GM20431 (cell line): ENCODE data around the gene DCBLD1.

Experiments used
- in situ Hi-C: fragments of 300-500 bp; cut with MseI, MboI; formaldehyde crosslinking; loops from one replicate; pipeline ENCODE4 v1.15.0; 2020; ENCODE audit warnings: low sequenced_read_pairs; ENCODE audit not compliant: unreplicated experiment

Gene DCBLD1

GRCh38 chr6:117550078-117550600 is 67.7 kb downstream of the DCBLD1 start:
- in situ Hi-C loops: loop anchor here (10.0 to 25.0 kb wide), 2 partner anchors 105 to 213 kb away; no protein-coding TSS in a partner anchor

- in situ Hi-C loops: loop anchor here (10.0 to 25.0 kb wide), 2 partner anchors 106 to 213 kb away; no protein-coding TSS in a partner anchor
Measured at GRCh38 chr6:117550618-117551242, 68.3 kb downstream of the DCBLD1 start.

- in situ Hi-C loops: loop anchor here (10.0 to 25.0 kb wide), 2 partner anchors 108 to 215 kb away; no protein-coding TSS in a partner anchor
Measured at GRCh38 chr6:117552618-117553017, 70.1 kb downstream of the DCBLD1 start.

- in situ Hi-C loops: loop anchor here (10.0 to 25.0 kb wide), 2 partner anchors 108 to 216 kb away; no protein-coding TSS in a partner anchor
Measured at GRCh38 chr6:117553142-117553541, 70.7 kb downstream of the DCBLD1 start.

- in situ Hi-C loops: loop anchor here (10.0 to 25.0 kb wide), 2 partner anchors 111 to 218 kb away; no protein-coding TSS in a partner anchor
Measured at GRCh38 chr6:117555262-117555849, 72.9 kb downstream of the DCBLD1 start.

- in situ Hi-C loops: loop anchor here (10.0 to 25.0 kb wide), 2 partner anchors 111 to 219 kb away; no protein-coding TSS in a partner anchor
Measured at GRCh38 chr6:117555882-117556498, 73.5 kb downstream of the DCBLD1 start.

GRCh38 chr6:117557951-117558350 is 75.5 kb downstream of the DCBLD1 start:
- in situ Hi-C loops: loop anchor here (10.0 to 25.0 kb wide), 2 partner anchors 113 to 221 kb away; no protein-coding TSS in a partner anchor

- in situ Hi-C loops: loop anchor here (10.0 to 25.0 kb wide), 2 partner anchors 114 to 222 kb away; no protein-coding TSS in a partner anchor
Measured at GRCh38 chr6:117558818-117559217, 76.3 kb downstream of the DCBLD1 start.

- in situ Hi-C loops: loop anchor here (10.0 to 25.0 kb wide), 2 partner anchors 114 to 222 kb away; no protein-coding TSS in a partner anchor
Measured at GRCh38 chr6:117559299-117559698, 76.8 kb downstream of the DCBLD1 start.

GRCh38 chr6:117561128-117561527 is 78.7 kb downstream of the DCBLD1 start:
- in situ Hi-C loops: loop anchor here (25.0 kb wide), 1 partner anchor 224 kb away; no protein-coding TSS in a partner anchor

- in situ Hi-C loops: loop anchor here (25.0 kb wide), 1 partner anchor 227 kb away; no protein-coding TSS in a partner anchor
Measured at GRCh38 chr6:117564681-117565080, 82.2 kb downstream of the DCBLD1 start.

GRCh38 chr6:117568247-117568646 is 85.8 kb downstream of the DCBLD1 start:
- in situ Hi-C loops: loop anchor here (25.0 kb wide), 1 partner anchor 231 kb away; no protein-coding TSS in a partner anchor

- in situ Hi-C loops: loop anchor here (25.0 kb wide), 1 partner anchor 232 kb away; no protein-coding TSS in a partner anchor
Measured at GRCh38 chr6:117568831-117569410, 86.4 kb downstream of the DCBLD1 start.

GRCh38 chr6:117573006-117573680 is 90.7 kb downstream of the DCBLD1 start:
- in situ Hi-C loops: loop anchor here (25.0 kb wide), 1 partner anchor 236 kb away; no protein-coding TSS in a partner anchor

- in situ Hi-C loops: loop anchor here (25.0 kb wide), 1 partner anchor 237 kb away; no protein-coding TSS in a partner anchor
Measured at GRCh38 chr6:117574198-117574597, 91.7 kb downstream of the DCBLD1 start.

- in situ Hi-C loops: no loop called here
Measured at GRCh38 chr6:117585647-117586046, 103.2 kb downstream of the DCBLD1 start.

- in situ Hi-C loops: no loop called here
Measured at GRCh38 chr6:117590447-117590846, 108.0 kb downstream of the DCBLD1 start.

GRCh38 chr6:117591405-117591804 is 108.9 kb downstream of the DCBLD1 start:
- in situ Hi-C loops: no loop called here
